ENCODE results near the gene MAP3K7. TPM values are rescaled to one million over a fixed set of nuclear protein-coding genes. Genes with fewer than 3 reads are reported as not detected.

MAP3K7 gene
- total and polyA plus RNA-seq, 2 experiments from 2014 or later = 33.2 to 47.1 TPM

GRCh38 chr6:90544081-90544480 lies 42.8 kb downstream of the MAP3K7 start:
- Mint-ChIP-seq H3K27me3 (ENCODE audit: insufficient read depth, low read depth, poor library complexity) (no peaks in the 10 kb centered on the region), H3K9me3 (no peaks in the 10 kb centered on the region), H3K4me3 (no peak overlapping the region), H3K4me1 (no peaks in the 10 kb centered on the region), H3K36me3 (ENCODE audit: low read depth) (peaks cover 39% of the 10 kb centered on the region), H3K27ac (no peak overlapping the region)
- Histone ChIP-seq H3K4me3 (no peak overlapping the region), H3K36me3 (ENCODE audit: insufficient read depth) (peaks cover 21% of the 10 kb centered on the region; the same call in 1 of the 2 replicates), H3K9me2 (ENCODE audit: insufficient read depth) (no peaks in the 10 kb centered on the region), H4K20me1 (replicated peaks; ENCODE audit: insufficient read depth) (no peaks in the 10 kb centered on the region), H3K4me2 (no peak overlapping the region), H3K79me2 (replicated peaks; ENCODE audit: insufficient read depth) (no peaks in the 10 kb centered on the region), H3K4me1 (ENCODE audit: insufficient read depth) (no peaks in the 10 kb centered on the region), H3K27me3 (ENCODE audit: insufficient read depth) (no peaks in the 10 kb centered on the region), H3F3A (replicated peaks; ENCODE audit: low read depth) (no peaks in the 10 kb centered on the region), H3K27ac (ENCODE audit: low read depth) (no peak overlapping the region), H2AFZ (no peak overlapping the region)
- no peak for DNase-seq (ENCODE audit: low spot score)
- ATAC-seq = no peak
- TF ChIP-seq JUNB (IDR thresholded peaks at IDR 0.05; ENCODE audit: unreplicated experiment) = no peak
- TF ChIP-seq EZH2phosphoT487 (IDR thresholded peaks at IDR 0.05; ENCODE audit: unreplicated experiment) = no peak
- no peak for TF ChIP-seq ETS1 (IDR thresholded peaks at IDR 0.05)
- no peak for TF ChIP-seq CTCF (conservative IDR thresholded peaks at IDR 0.05; ENCODE audit: low read depth in 2 of 2)
- TF ChIP-seq NANOG (IDR thresholded peaks at IDR 0.05; ENCODE audit: borderline replicate concordance) = no peak
- no peak for TF ChIP-seq REST (IDR thresholded peaks at IDR 0.05; ENCODE audit: unreplicated experiment)
- no peak for TF ChIP-seq EZH2 (IDR thresholded peaks at IDR 0.05; ENCODE audit: low read depth, unreplicated experiment)
- no peak for TF ChIP-seq CREB1 (CRISPR knock-in tag; IDR thresholded peaks at IDR 0.05; ENCODE audit: low read depth)

GRCh38 chr6:90541221-90541620 lies 45.7 kb downstream of the MAP3K7 start:
- H3F3A ChIP-seq (replicated peaks; ENCODE audit: low read depth) = no peaks in the 10 kb centered on the region
- Mint-ChIP-seq H3K4me3 (no peak overlapping the region), H3K9me3 (no peaks in the 10 kb centered on the region), H3K36me3 (ENCODE audit: low read depth) (peaks cover 21% of the 10 kb centered on the region), H3K4me1 (peaks cover 5% of the 10 kb centered on the region; the same call in 1 of the 3 replicates), H3K27me3 (ENCODE audit: insufficient read depth, low read depth, poor library complexity) (no peaks in the 10 kb centered on the region), H3K27ac (no peak overlapping the region)
- H3K4me2 ChIP-seq = no peak overlapping the region
- no peaks in the 10 kb centered on the region for H3K4me1 ChIP-seq (ENCODE audit: insufficient read depth)
- no peaks in the 10 kb centered on the region for H3K79me2 ChIP-seq (replicated peaks; ENCODE audit: insufficient read depth)
- no peak overlapping the region for H2AFZ ChIP-seq
- H3K9me2 ChIP-seq (ENCODE audit: insufficient read depth) = no peaks in the 10 kb centered on the region
- ATAC-seq = no peak
- H3K4me3 ChIP-seq = no peak overlapping the region
- no peaks in the 10 kb centered on the region for H3K27me3 ChIP-seq (ENCODE audit: insufficient read depth)
- peaks cover 19% of the 10 kb centered on the region; the same call in 1 of the 2 replicates for H3K36me3 ChIP-seq (ENCODE audit: insufficient read depth)
- no peaks in the 10 kb centered on the region for H4K20me1 ChIP-seq (replicated peaks; ENCODE audit: insufficient read depth)
- H3K27ac ChIP-seq (ENCODE audit: low read depth) = no peak overlapping the region
- no peak for DNase-seq (ENCODE audit: low spot score)
- TF ChIP-seq NANOG (IDR thresholded peaks at IDR 0.05; ENCODE audit: borderline replicate concordance) (no peak), CREB1 (CRISPR knock-in tag; IDR thresholded peaks at IDR 0.05; ENCODE audit: low read depth) (no peak), CTCF (conservative IDR thresholded peaks at IDR 0.05; ENCODE audit: low read depth in 2 of 2) (no peak), JUNB (IDR thresholded peaks at IDR 0.05; ENCODE audit: unreplicated experiment) (no peak), EZH2 (IDR thresholded peaks at IDR 0.05; ENCODE audit: low read depth, unreplicated experiment) (no peak), ETS1 (IDR thresholded peaks at IDR 0.05) (no peak), ZNF331 (CRISPR knock-in tag; IDR thresholded peaks at IDR 0.05; ENCODE audit: low read depth) (no peak), STAT1 (IDR thresholded peaks at IDR 0.05; ENCODE audit: unreplicated experiment) (no peak), EZH2phosphoT487 (IDR thresholded peaks at IDR 0.05; ENCODE audit: unreplicated experiment) (no peak)

All from GM23338 (cell line).